Measurements from ENCODE around the gene EPHA6.
"Not testable (repeated sequence)": the region's sequence is repeated elsewhere in the genome, so short reads cannot be mapped to it uniquely, and the experiment has no call there.

GRCh38 chr3:97025612-97026011, 211.2 kb downstream of the EPHA6 start:
- TF ChIP-seq POLR2A, CTCF (IDR thresholded peaks at IDR 0.05): not testable (repeated sequence)
